Endodermal cell (in vitro differentiated cells): Measurements from ENCODE around the gene KLHL35. TPM values are rescaled to one million over a fixed set of nuclear protein-coding genes. Genes with fewer than 3 reads are reported as not detected.
"Not testable (repeated sequence)": the region's sequence is repeated elsewhere in the genome, so short reads cannot be mapped to it uniquely, and the experiment has no call there.

ENCODE experiments used
- DNase-seq: peaks from one replicate; pipeline ENCODE4 v3.0.0-alpha.2; 2017
- H3K27ac ChIP-seq: 2 replicates; pipeline ENCODE4 v1.5.1; 2013; ENCODE audit warnings: mild to moderate bottlenecking, low read depth, low read length, moderate library complexity
- H3K27me3 ChIP-seq: 2 replicates; pipeline ENCODE4 v1.6.1; 2013; ENCODE audit warnings: mild to moderate bottlenecking, low read length, moderate library complexity; ENCODE audit not compliant: insufficient read depth, control insufficient read depth, poor library complexity, severe bottlenecking
- H3K36me3 ChIP-seq: 2 replicates; pipeline ENCODE4 v1.7.0; 2013; ENCODE audit warnings: mild to moderate bottlenecking, low read length, moderate library complexity; ENCODE audit not compliant: control insufficient read depth, insufficient read depth
- H3K4me1 ChIP-seq: one replicate; pipeline ENCODE4 v1.7.0; 2013; ENCODE audit warnings: low read length; ENCODE audit not compliant: control insufficient read depth, insufficient read depth
- H3K4me3 ChIP-seq: 2 replicates; pipeline ENCODE4 v1.5.1; 2013; ENCODE audit warnings: mild to moderate bottlenecking, low read length, moderate library complexity
- H3K9ac ChIP-seq: 2 replicates; pipeline ENCODE4 v1.6.1; 2013; ENCODE audit warnings: mild to moderate bottlenecking, low read length, moderate library complexity; ENCODE audit not compliant: poor library complexity, severe bottlenecking; ENCODE audit errors: extremely low read depth
- H3K9me3 ChIP-seq: 2 replicates; pipeline ENCODE4 v1.6.1; 2013; ENCODE audit warnings: mild to moderate bottlenecking, low read length, moderate library complexity; ENCODE audit not compliant: control insufficient read depth
- H3K27ac Mint-ChIP-seq: 2 replicates; pipeline ENCODE4 v1.8.0; 2020; ENCODE audit warnings: mixed read lengths
- H3K27me3 Mint-ChIP-seq: 2 replicates; pipeline ENCODE4 v1.8.0; 2021; ENCODE audit warnings: mild to moderate bottlenecking, mixed read lengths; ENCODE audit not compliant: insufficient read depth
- H3K36me3 Mint-ChIP-seq: 2 replicates; pipeline ENCODE4 v1.8.0; 2020; ENCODE audit warnings: low read depth, mixed read lengths
- H3K4me1 Mint-ChIP-seq: 2 replicates; pipeline ENCODE4 v1.8.0; 2020; ENCODE audit warnings: mixed read lengths
- H3K4me3 Mint-ChIP-seq: 2 replicates; pipeline ENCODE4 v1.8.0; 2020; ENCODE audit warnings: mild to moderate bottlenecking, moderate library complexity, mixed read lengths
- H3K9me3 Mint-ChIP-seq: 2 replicates; pipeline ENCODE4 v1.8.0; 2020; ENCODE audit warnings: mild to moderate bottlenecking, mixed read lengths
- CTCF ChIP-seq: fragments of 200-600 bp; sonication (generic); conservative IDR thresholded peaks from 2 replicates; pipeline ENCODE4 v1.5.0; 2021; ENCODE audit warnings: antibody characterized with exemption, mild to moderate bottlenecking
- WGBS, 2 experiments: methylation state at CpG; one replicate each; pipeline versions ENCODE4 v1.1.5 to v1.1.7; 2013; ENCODE audit warnings: missing lambda C conversion rate in 2 of 2, mixed read lengths in 1 of 2; ENCODE audit not compliant: insufficient coverage in 1 of 2, insufficient read length in 1 of 2; 5-methylcytosine and 5-hydroxymethylcytosine counted together
- total RNA-seq, 2 donors: library from RNA; stranded (reverse); fragmentation: NEBNext Ultra II Directional in 1 of 2; extraction: Animal tissue kit (Norgen Biotek cat#: 25700) in 1 of 2; gene quantifications; 2 replicates in 1 of 2; 3 replicates in 1 of 2; pipeline ENCODE4 v1.2.1, GENCODE V29; 2021

Gene KLHL35
- total RNA-seq, 2 donors from 2014 or later: 0.48 TPM; not detected in 1

DNA sequence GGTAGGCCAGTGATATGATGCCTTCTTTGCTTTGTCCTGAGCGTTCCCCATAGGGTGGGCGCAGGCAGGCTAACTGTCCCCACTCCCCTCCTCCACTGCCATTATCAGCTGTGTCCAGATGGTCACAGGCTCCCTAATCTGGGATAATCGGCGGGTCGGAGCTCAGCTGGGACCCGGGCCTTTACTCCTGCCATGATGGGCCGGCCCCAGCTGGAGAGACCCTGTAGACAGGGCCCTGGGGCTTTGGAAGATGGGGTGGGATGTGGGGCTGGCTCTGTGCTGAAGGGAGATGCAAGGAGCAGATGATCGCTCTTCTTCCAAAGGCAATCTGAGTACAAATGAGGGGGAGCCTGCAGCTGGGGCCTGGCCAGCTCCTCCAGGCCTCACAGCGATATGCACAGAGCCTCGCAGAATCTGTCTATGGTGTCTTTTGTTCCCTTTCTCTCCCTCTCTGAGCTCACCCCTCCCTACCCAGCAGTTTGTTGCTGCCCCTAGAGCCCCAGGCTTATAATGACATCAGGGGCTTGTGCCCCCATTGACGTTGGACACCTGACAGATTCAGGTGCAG, 11.9 kb downstream of the KLHL35 start:
- Histone ChIP-seq H3K27me3 (no peaks in the 10 kb centered on the region), H3K36me3 (peaks cover 18% of the 10 kb centered on the region), H3K4me3 (no peak overlapping the region), H3K9me3 (no peaks in the 10 kb centered on the region), H3K4me1 (no peaks in the 10 kb centered on the region), H3K27ac (peak overlapping the region; percentile 88), H3K9ac (no peak overlapping the region)
- peak; percentile 52 for DNase-seq
- Mint-ChIP-seq H3K27ac (no peak overlapping the region), H3K36me3 (peaks cover 23% of the 10 kb centered on the region), H3K27me3 (peaks cover 3% of the 10 kb centered on the region), H3K4me3 (no peak overlapping the region), H3K4me1 (peaks cover 11% of the 10 kb centered on the region), H3K9me3 (no peaks in the 10 kb centered on the region)
- no peak for TF ChIP-seq CTCF
- 93 to 100% methylated on average over 4 to 11 of the region's 11 CpGs for WGBS, 2 experiments

DNA sequence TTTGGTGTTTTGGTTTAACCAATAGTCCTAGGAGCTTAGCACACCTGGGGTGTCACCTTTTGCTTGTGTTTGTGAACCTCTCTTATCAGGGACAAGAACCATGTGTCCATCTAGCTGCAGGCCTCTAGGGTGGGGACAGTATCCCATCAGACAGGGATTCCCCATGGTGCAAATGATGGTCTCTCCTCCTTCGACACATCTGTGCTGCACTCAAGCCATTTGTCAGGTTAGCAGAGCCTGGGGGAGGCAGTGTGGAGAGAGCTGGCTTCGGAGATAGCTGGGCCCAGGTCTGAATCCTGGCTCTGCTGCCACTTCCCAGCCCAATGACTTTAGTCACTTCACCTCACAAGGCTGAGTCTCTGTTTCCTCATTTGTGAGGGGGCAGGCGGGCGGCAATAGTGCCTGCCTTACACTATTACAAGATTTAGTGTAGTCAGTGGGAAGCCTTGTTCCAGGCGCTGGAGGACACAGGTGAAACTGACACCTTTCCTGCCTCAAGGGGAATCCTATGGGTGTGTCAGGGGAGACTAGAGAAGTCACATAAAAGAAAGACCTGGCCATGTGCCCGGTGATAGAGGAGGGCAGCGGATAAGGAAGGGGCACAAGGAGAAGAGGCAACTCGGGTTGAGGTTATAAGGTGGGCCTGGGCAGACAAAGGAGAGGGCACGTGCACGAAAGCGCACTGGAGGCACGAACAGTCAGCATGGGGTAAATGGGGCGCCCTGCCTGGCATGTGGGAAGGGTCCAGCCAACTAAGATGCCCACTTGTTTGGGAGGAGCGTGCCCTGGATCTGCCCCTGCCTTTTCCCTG, 12.6 kb downstream of the KLHL35 start:
- Mint-ChIP-seq H3K27me3 (no peaks in the 10 kb centered on the region), H3K36me3 (peaks cover 26% of the 10 kb centered on the region), H3K9me3 (no peaks in the 10 kb centered on the region), H3K27ac (no peak overlapping the region), H3K4me3 (no peak overlapping the region), H3K4me1 (peaks cover 11% of the 10 kb centered on the region)
- Histone ChIP-seq H3K9me3 (no peaks in the 10 kb centered on the region), H3K4me3 (no peak overlapping the region), H3K9ac (no peak overlapping the region), H3K36me3 (peaks cover 21% of the 10 kb centered on the region), H3K27ac (peak overlapping the region; percentile 88), H3K27me3 (no peaks in the 10 kb centered on the region), H3K4me1 (no peaks in the 10 kb centered on the region)
- WGBS, 2 experiments: 93 to 98% methylated on average over 13 to 14 of the region's 14 CpGs
- no peak for TF ChIP-seq CTCF
- peak; percentile 51 for DNase-seq

GRCh38 chr11:75413864-75414263, 19.1 kb downstream of the KLHL35 start:
- H3K4me3 ChIP-seq: no peak overlapping the region
- H3K9ac ChIP-seq: no peak overlapping the region
- no peak overlapping the region for H3K4me3 Mint-ChIP-seq
- no peaks in the 10 kb centered on the region for H3K9me3 ChIP-seq
- H3K9me3 Mint-ChIP-seq: peaks cover 1% of the 10 kb centered on the region
- H3K36me3 ChIP-seq: peaks cover 41% of the 10 kb centered on the region
- 93 to 100% methylated on average over 1 to 2 of the region's 2 CpGs for WGBS, 2 experiments
- peaks cover 51% of the 10 kb centered on the region for H3K36me3 Mint-ChIP-seq
- H3K4me1 ChIP-seq: no peaks in the 10 kb centered on the region
- no peaks in the 10 kb centered on the region for H3K27me3 Mint-ChIP-seq
- H3K27ac Mint-ChIP-seq: no peak overlapping the region
- no peak for DNase-seq
- no peaks in the 10 kb centered on the region for H3K27me3 ChIP-seq
- no peak for TF ChIP-seq CTCF
- no peaks in the 10 kb centered on the region for H3K4me1 Mint-ChIP-seq
- no peak overlapping the region for H3K27ac ChIP-seq

DNA sequence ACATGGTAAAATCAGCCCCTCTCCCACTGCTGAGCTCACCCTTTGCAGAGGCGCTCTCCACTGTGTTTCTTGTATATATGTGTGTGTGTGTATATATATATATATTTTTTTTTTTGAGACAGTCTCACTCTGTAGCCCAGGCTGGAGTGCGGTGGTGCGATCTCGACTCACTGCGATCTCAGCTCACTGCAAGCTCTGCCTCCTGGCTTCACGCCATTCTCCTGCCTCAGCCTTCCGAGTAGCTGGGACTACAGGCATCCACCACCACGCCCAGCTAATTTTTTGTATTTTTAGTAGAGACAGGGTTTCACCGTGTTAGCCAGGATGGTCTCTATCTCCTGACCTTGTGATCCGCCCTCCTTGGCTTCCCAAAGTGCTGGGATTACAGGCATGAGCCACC, 19.9 kb downstream of the KLHL35 start:
- DNase-seq, H3K9me3 Mint-ChIP-seq, H3K9ac ChIP-seq, H3K27ac ChIP-seq, H3K27ac Mint-ChIP-seq, H3K27me3 Mint-ChIP-seq, H3K9me3 ChIP-seq, H3K4me3 ChIP-seq, H3K27me3 ChIP-seq, H3K4me3 Mint-ChIP-seq, H3K4me1 ChIP-seq, H3K4me1 Mint-ChIP-seq: not testable (repeated sequence)
- H3K36me3 Mint-ChIP-seq: peaks cover 59% of the 10 kb centered on the region
- WGBS, 2 experiments: 97% methylated on average over 7 to 9 of the region's 10 CpGs
- peaks cover 48% of the 10 kb centered on the region for H3K36me3 ChIP-seq

- not testable (repeated sequence) for H3K27me3 Mint-ChIP-seq, H3K4me1 ChIP-seq, H3K27ac Mint-ChIP-seq, H3K4me3 Mint-ChIP-seq, H3K9me3 Mint-ChIP-seq, H3K9ac ChIP-seq, H3K4me3 ChIP-seq, H3K27ac ChIP-seq, H3K9me3 ChIP-seq, H3K27me3 ChIP-seq, DNase-seq
- H3K36me3 Mint-ChIP-seq: peaks cover 72% of the 10 kb centered on the region
- peaks cover 11% of the 10 kb centered on the region for H3K4me1 Mint-ChIP-seq
- WGBS, 2 experiments: 94% methylated on average over 12 of the region's 33 CpGs; no CpG with 5 or more reads in 1 of the 2 experiments
- peaks cover 66% of the 10 kb centered on the region for H3K36me3 ChIP-seq
Observed at GRCh38 chr11:75409971-75410370, 23.0 kb downstream of the KLHL35 start.
